Measurements from ENCODE around the gene LTF.

LTF gene

DNA sequence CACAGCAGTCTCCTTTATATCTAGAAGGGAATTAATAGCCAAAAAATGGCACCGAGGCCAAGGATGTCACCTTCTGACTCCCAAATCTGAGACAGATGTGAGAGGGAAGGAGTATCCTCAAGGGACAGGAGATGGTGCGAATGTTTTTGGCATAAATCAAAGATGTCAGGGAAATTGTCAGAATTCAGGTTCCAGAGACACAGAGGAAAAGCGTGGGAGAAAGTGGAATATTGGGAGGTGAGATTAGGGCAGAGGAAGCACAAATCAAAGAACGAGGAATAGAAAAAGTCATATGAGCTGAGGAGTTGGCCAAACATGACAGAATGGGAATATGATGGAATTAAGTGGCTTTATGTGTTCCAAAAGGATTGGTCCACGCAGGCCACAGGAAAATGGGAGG lies 63.9 kb downstream of the LTF start:
- Histone ChIP-seq H3K9me3 (ENCODE audit: control insufficient read depth, low read length) (no peaks in the 10 kb centered on the region), H2AFZ (no peak overlapping the region), H3K4me3 (ENCODE audit: low read depth, low read length) (no peak overlapping the region), H3K79me2 (no peaks in the 10 kb centered on the region), H3K36me3 (ENCODE audit: control insufficient read depth, insufficient read depth, low read length) (no peaks in the 10 kb centered on the region), H3K27ac (no peak overlapping the region), H3K9ac (no peak overlapping the region), H3K27me3 (ENCODE audit: control insufficient read depth, insufficient read depth, low read length) (no peaks in the 10 kb centered on the region), H3K4me1 (no peaks in the 10 kb centered on the region), H3K4me2 (ENCODE audit: low read length) (no peak overlapping the region)
- TF ChIP-seq, protein P1, sequence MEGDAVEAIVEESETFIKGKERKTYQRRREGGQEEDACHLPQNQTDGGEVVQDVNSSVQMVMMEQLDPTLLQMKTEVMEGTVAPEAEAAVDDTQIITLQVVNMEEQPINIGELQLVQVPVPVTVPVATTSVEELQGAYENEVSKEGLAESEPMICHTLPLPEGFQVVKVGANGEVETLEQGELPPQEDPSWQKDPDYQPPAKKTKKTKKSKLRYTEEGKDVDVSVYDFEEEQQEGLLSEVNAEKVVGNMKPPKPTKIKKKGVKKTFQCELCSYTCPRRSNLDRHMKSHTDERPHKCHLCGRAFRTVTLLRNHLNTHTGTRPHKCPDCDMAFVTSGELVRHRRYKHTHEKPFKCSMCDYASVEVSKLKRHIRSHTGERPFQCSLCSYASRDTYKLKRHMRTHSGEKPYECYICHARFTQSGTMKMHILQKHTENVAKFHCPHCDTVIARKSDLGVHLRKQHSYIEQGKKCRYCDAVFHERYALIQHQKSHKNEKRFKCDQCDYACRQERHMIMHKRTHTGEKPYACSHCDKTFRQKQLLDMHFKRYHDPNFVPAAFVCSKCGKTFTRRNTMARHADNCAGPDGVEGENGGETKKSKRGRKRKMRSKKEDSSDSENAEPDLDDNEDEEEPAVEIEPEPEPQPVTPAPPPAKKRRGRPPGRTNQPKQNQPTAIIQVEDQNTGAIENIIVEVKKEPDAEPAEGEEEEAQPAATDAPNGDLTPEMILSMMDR (IDR thresholded peaks at IDR 0.05) = no peak

DNA sequence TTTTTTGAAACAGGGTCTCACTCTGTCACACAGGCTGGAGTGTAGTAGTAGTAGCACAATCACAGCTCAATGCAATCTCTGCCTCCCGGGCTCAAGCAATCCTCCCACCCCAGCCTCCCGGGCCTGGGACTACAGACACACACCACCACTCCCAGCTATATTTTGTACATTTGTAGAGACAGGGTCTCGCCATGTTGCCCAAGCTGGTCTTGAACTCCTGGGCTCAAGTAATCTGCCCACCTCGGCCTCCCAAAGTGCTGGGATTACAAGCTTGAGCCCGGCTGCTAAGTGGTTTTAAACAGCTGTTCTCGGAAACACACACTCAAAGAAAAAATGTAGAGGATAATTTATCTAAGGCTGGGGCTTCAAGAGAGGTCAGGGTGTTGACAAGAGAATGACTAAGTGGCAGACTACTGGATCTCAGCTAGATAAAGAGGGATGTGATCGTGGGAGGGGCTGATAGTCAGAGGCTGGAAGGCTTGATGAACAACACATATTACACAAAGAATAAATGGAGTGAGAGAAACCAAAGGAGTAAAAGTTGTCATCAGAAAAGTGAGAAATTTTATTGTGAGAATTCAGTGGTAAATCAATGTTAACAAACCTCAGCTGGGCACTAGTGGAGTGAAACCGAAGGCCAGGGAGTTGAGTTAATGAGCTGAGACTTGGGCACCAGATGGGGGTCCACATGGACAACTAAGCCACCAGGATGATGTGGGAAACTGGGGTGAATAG lies 64.5 kb downstream of the LTF start:
- Histone ChIP-seq H3K4me2 (ENCODE audit: low read length) (no peak overlapping the region), H3K4me1 (no peaks in the 10 kb centered on the region), H3K4me3 (ENCODE audit: low read depth, low read length) (no peak overlapping the region), H3K27me3 (ENCODE audit: control insufficient read depth, insufficient read depth, low read length) (no peaks in the 10 kb centered on the region), H3K27ac (no peak overlapping the region), H3K36me3 (ENCODE audit: control insufficient read depth, insufficient read depth, low read length) (no peaks in the 10 kb centered on the region), H3K9ac (no peak overlapping the region), H3K79me2 (no peaks in the 10 kb centered on the region), H2AFZ (no peak overlapping the region), H3K9me3 (ENCODE audit: control insufficient read depth, low read length) (no peaks in the 10 kb centered on the region)
- TF ChIP-seq, protein P1 (IDR thresholded peaks at IDR 0.05) = no peak

DNA sequence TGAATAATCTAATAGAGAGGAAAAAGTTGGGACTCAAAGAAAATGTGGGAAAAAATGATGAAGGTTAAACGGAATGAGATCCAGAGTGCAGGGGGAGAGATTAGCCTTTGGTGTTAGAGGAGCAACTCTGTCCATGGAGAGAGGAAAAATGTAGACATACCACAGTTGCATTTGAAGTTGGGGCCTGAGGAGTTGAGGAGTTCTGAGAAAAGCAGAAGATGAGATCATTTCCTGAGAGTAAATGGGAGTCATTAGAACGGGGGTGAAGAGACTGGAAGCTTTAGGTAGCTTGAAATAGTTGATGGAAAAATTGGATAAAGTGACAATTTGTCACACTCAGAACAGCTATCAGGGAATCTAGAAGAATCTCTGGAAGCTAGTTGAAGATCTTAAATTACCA lies 65.1 kb downstream of the LTF start:
- Histone ChIP-seq H3K27me3 (ENCODE audit: control insufficient read depth, insufficient read depth, low read length) (no peaks in the 10 kb centered on the region), H2AFZ (no peak overlapping the region), H3K4me1 (no peaks in the 10 kb centered on the region), H3K9ac (no peak overlapping the region), H3K4me2 (ENCODE audit: low read length) (no peak overlapping the region), H3K79me2 (no peaks in the 10 kb centered on the region), H3K9me3 (ENCODE audit: control insufficient read depth, low read length) (no peaks in the 10 kb centered on the region), H3K27ac (no peak overlapping the region), H3K4me3 (ENCODE audit: low read depth, low read length) (no peak overlapping the region), H3K36me3 (ENCODE audit: control insufficient read depth, insufficient read depth, low read length) (no peaks in the 10 kb centered on the region)
- TF ChIP-seq, protein P1 (IDR thresholded peaks at IDR 0.05) = no peak

DNA sequence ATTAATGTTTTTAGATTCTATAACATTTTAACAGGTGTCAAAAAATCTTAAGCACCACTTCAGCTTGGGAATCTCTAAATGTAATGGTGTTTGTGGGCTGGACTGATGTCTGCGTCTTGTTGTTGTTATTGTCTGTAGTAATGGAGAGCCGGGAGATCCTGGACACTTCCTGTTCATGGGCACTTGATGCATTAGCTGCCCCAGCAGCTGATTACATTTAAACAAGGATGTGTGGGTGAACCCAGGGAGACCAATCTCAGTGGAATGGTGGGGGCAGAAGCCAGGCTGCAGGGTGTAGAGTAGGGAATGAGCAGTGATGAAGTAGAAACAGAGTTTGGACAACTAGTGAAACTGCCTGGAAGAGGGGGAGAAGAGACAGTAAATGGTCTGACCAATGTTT lies 65.6 kb downstream of the LTF start:
- Histone ChIP-seq H3K4me2 (ENCODE audit: low read length) (no peak overlapping the region), H3K36me3 (ENCODE audit: control insufficient read depth, insufficient read depth, low read length) (no peaks in the 10 kb centered on the region), H3K4me1 (no peaks in the 10 kb centered on the region), H2AFZ (no peak overlapping the region), H3K79me2 (no peaks in the 10 kb centered on the region), H3K4me3 (ENCODE audit: low read depth, low read length) (no peak overlapping the region), H3K27me3 (ENCODE audit: control insufficient read depth, insufficient read depth, low read length) (no peaks in the 10 kb centered on the region), H3K9me3 (ENCODE audit: control insufficient read depth, low read length) (no peaks in the 10 kb centered on the region), H3K27ac (no peak overlapping the region), H3K9ac (no peak overlapping the region)
- TF ChIP-seq, protein P1 (IDR thresholded peaks at IDR 0.05) = no peak

Data from parathyroid adenoma (tissue), 2 donors.